WTC11 (cell line): ENCODE data around the gene UAP1L1. TPM values are rescaled to one million over a fixed set of nuclear protein-coding genes. Genes with fewer than 3 reads are reported as not detected.

ENCODE experiments used
- CBFB ChIP-seq: sonication (generic); formaldehyde crosslinking; IDR thresholded peaks from 2 replicates; pipeline ENCODE4 v1.8.1; 2022; ENCODE audit warnings: mild to moderate bottlenecking, low read depth, missing genetic modification reagents
- CREM ChIP-seq: sonication (generic); formaldehyde crosslinking; IDR thresholded peaks from 2 replicates; pipeline ENCODE4 v1.8.1; 2022; ENCODE audit warnings: mild to moderate bottlenecking, missing genetic modification reagents, moderate library complexity
- FOXJ3 ChIP-seq: sonication (generic); formaldehyde crosslinking; IDR thresholded peaks from 2 replicates; pipeline ENCODE4 v1.9.0; 2021; ENCODE audit warnings: missing genetic modification reagents, mild to moderate bottlenecking, borderline replicate concordance
- GRHL2 ChIP-seq: fragments of 250-450 bp; sonication (Bioruptor Pico); IDR thresholded peaks from 2 replicates; pipeline ENCODE4 v1.8.0; 2022; ENCODE audit warnings: mild to moderate bottlenecking, moderate library complexity; ENCODE audit not compliant: insufficient replicate concordance, severe bottlenecking
- IRF1 ChIP-seq: sonication (generic); formaldehyde crosslinking; IDR thresholded peaks from 2 replicates; pipeline ENCODE4 v1.8.0; 2023; ENCODE audit warnings: missing genetic modification reagents
- IRF2 ChIP-seq: sonication (generic); formaldehyde crosslinking; IDR thresholded peaks from 2 replicates; pipeline ENCODE4 v1.8.0; 2022; ENCODE audit warnings: low read depth, missing genetic modification reagents, borderline replicate concordance
- JAZF1 ChIP-seq: fragments of 250-450 bp; sonication (Bioruptor Pico); IDR thresholded peaks from 2 replicates; pipeline ENCODE4 v1.9.0; 2021; ENCODE audit warnings: moderate library complexity, mild to moderate bottlenecking, inconsistent platforms
- TCF7 ChIP-seq: sonication (generic); formaldehyde crosslinking; IDR thresholded peaks from 2 replicates; pipeline ENCODE4 v1.8.0; 2022; ENCODE audit warnings: mild to moderate bottlenecking, low read depth, missing genetic modification reagents, moderate library complexity
- TEAD1 ChIP-seq: sonication (generic); formaldehyde crosslinking; IDR thresholded peaks from 2 replicates; pipeline ENCODE4 v1.8.0; 2022; ENCODE audit warnings: mild to moderate bottlenecking, missing genetic modification reagents
- ZMAT4 ChIP-seq: fragments of 250-450 bp; sonication (Bioruptor Pico); IDR thresholded peaks from 2 replicates; pipeline ENCODE4 v1.9.0; 2021; ENCODE audit warnings: mild to moderate bottlenecking
- ZNF121 ChIP-seq: sonication (generic); formaldehyde crosslinking; IDR thresholded peaks from 2 replicates; pipeline ENCODE4 v1.8.0; 2023; ENCODE audit warnings: missing genetic modification reagents
- ZNF138 ChIP-seq: sonication (generic); formaldehyde crosslinking; conservative IDR thresholded peaks from 2 replicates; pipeline ENCODE4 v1.8.1; 2022; ENCODE audit warnings: mild to moderate bottlenecking, moderate library complexity, missing genetic modification reagents
- ZNF263 ChIP-seq: sonication (generic); formaldehyde crosslinking; IDR thresholded peaks from 2 replicates; pipeline ENCODE4 v1.8.1; 2022; ENCODE audit warnings: low read depth, mild to moderate bottlenecking, moderate library complexity, missing genetic modification reagents
- ZNF317 ChIP-seq: sonication (generic); formaldehyde crosslinking; IDR thresholded peaks from 2 replicates; pipeline ENCODE4 v1.8.1; 2023; ENCODE audit warnings: low read depth, mild to moderate bottlenecking, moderate library complexity, missing genetic modification reagents, borderline replicate concordance
- ZNF416 ChIP-seq: fragments of 250-450 bp; sonication (Bioruptor Pico); IDR thresholded peaks from 2 replicates; pipeline ENCODE4 v1.9.0; 2021; ENCODE audit warnings: mild to moderate bottlenecking, inconsistent platforms
- ZNF671 ChIP-seq: fragments of 250-450 bp; sonication (Bioruptor Pico); IDR thresholded peaks from 2 replicates; pipeline ENCODE4 v1.8.0; 2021; ENCODE audit warnings: mild to moderate bottlenecking
- ZSCAN18 ChIP-seq: fragments of 250-450 bp; sonication (Bioruptor Pico); IDR thresholded peaks from 2 replicates; pipeline ENCODE4 v2.1.2; 2022; ENCODE audit warnings: mild to moderate bottlenecking, moderate library complexity
- total RNA-seq: library from RNA; stranded (reverse); gene quantifications from 3 replicates; pipeline ENCODE4 v1.2.3, GENCODE V29; 2021
- TF ChIP-seq, protein P1 (sequence below): sonication (generic); formaldehyde crosslinking; IDR thresholded peaks from 2 replicates; pipeline ENCODE4 v1.8.1; 2023; ENCODE audit warnings: mild to moderate bottlenecking, missing genetic modification reagents
- TF ChIP-seq, protein P2 (sequence below): fragments of 200-600 bp; IDR thresholded peaks from 2 replicates; pipeline ENCODE4 v1.8.0; 2022; ENCODE audit warnings: antibody characterized with exemption
- TF ChIP-seq, protein P3 (sequence below): sonication (generic); formaldehyde crosslinking; conservative IDR thresholded peaks from 2 replicates; pipeline ENCODE4 v1.8.1; 2022; ENCODE audit warnings: mild to moderate bottlenecking, missing genetic modification reagents
- TF ChIP-seq, protein P4 (sequence below): sonication (generic); formaldehyde crosslinking; IDR thresholded peaks from 2 replicates; pipeline ENCODE4 v1.8.0; 2023; ENCODE audit warnings: missing genetic modification reagents, mild to moderate bottlenecking, borderline replicate concordance
- TF ChIP-seq, protein P5 (sequence below): sonication (generic); formaldehyde crosslinking; IDR thresholded peaks from 2 replicates; pipeline ENCODE4 v1.8.1; 2023; ENCODE audit warnings: mild to moderate bottlenecking, missing genetic modification reagents, moderate library complexity

Gene UAP1L1
- total RNA-seq, 1 experiment from 2014 or later: 17.7 TPM

DNA sequence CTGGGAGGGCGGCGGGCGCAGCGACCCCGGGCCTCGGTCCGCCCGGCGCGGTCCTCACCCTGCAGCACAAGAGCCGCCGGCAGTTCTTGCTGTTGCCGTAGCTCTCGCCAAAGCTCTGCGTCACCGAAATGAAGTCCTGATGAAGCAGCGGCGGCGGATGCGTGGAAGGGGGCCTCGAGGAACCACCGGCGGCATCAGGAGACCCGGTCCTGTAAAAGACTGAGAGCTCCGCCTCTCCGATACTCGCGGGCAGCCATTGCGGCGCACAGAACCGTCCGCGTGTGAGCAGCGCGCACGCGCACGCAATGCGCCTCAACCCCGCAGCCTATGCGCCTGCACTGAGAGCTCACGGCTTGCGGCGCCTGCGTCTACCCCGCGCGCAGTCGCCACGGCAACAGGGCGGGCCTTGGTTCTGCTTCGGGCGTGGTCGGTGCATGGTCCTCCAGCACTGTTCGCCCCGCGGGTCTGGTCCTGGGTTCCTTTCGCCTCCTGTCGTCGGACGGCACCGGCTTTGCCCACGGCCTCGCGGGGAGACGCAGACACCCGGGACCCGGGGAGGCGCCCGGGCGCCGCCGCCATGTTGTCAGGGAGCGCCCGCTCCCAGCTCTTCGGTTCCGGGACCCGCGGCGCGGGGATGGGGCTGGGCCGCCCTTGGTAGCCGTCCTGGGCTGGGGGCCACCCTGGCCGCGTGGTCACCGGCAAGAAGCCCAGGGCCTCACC lies 52.3 kb downstream of the UAP1L1 start (continued):
- TF ChIP-seq FOXJ3 (CRISPR knock-in tag) (no peak), IRF2 (CRISPR knock-in tag) (0 out of 2 replicates have a peak, but pooled peaks have one; percentile 49), IRF1 (peak; percentile 37; the same call in 1 of the 2 replicates), GRHL2 (CRISPR knock-in tag) (no peak), CREM (CRISPR knock-in tag) (peak; percentile 62; the same call in 1 of the 2 replicates), ZNF416 (CRISPR knock-in tag) (no peak), CBFB (no peak), ZNF671 (CRISPR knock-in tag) (no peak), ZNF138 (CRISPR knock-in tag) (no peak), TEAD1 (CRISPR knock-in tag) (peak; percentile 78), ZNF121 (CRISPR knock-in tag) (no peak), ZSCAN18 (CRISPR knock-in tag) (no peak), TCF7 (CRISPR knock-in tag) (no peak), ZNF317 (CRISPR knock-in tag) (no peak), ZNF263 (CRISPR knock-in tag) (no peak), ZMAT4 (CRISPR knock-in tag) (no peak), JAZF1 (no peak)
- TF ChIP-seq, protein P1, sequence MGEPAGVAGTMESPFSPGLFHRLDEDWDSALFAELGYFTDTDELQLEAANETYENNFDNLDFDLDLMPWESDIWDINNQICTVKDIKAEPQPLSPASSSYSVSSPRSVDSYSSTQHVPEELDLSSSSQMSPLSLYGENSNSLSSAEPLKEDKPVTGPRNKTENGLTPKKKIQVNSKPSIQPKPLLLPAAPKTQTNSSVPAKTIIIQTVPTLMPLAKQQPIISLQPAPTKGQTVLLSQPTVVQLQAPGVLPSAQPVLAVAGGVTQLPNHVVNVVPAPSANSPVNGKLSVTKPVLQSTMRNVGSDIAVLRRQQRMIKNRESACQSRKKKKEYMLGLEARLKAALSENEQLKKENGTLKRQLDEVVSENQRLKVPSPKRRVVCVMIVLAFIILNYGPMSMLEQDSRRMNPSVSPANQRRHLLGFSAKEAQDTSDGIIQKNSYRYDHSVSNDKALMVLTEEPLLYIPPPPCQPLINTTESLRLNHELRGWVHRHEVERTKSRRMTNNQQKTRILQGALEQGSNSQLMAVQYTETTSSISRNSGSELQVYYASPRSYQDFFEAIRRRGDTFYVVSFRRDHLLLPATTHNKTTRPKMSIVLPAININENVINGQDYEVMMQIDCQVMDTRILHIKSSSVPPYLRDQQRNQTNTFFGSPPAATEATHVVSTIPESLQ (CRISPR knock-in tag): no peak
- TF ChIP-seq, protein P2, sequence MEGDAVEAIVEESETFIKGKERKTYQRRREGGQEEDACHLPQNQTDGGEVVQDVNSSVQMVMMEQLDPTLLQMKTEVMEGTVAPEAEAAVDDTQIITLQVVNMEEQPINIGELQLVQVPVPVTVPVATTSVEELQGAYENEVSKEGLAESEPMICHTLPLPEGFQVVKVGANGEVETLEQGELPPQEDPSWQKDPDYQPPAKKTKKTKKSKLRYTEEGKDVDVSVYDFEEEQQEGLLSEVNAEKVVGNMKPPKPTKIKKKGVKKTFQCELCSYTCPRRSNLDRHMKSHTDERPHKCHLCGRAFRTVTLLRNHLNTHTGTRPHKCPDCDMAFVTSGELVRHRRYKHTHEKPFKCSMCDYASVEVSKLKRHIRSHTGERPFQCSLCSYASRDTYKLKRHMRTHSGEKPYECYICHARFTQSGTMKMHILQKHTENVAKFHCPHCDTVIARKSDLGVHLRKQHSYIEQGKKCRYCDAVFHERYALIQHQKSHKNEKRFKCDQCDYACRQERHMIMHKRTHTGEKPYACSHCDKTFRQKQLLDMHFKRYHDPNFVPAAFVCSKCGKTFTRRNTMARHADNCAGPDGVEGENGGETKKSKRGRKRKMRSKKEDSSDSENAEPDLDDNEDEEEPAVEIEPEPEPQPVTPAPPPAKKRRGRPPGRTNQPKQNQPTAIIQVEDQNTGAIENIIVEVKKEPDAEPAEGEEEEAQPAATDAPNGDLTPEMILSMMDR: no peak
- TF ChIP-seq, protein P3, sequence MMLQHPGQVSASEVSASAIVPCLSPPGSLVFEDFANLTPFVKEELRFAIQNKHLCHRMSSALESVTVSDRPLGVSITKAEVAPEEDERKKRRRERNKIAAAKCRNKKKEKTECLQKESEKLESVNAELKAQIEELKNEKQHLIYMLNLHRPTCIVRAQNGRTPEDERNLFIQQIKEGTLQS (CRISPR knock-in tag): no peak
- TF ChIP-seq, protein P4, sequence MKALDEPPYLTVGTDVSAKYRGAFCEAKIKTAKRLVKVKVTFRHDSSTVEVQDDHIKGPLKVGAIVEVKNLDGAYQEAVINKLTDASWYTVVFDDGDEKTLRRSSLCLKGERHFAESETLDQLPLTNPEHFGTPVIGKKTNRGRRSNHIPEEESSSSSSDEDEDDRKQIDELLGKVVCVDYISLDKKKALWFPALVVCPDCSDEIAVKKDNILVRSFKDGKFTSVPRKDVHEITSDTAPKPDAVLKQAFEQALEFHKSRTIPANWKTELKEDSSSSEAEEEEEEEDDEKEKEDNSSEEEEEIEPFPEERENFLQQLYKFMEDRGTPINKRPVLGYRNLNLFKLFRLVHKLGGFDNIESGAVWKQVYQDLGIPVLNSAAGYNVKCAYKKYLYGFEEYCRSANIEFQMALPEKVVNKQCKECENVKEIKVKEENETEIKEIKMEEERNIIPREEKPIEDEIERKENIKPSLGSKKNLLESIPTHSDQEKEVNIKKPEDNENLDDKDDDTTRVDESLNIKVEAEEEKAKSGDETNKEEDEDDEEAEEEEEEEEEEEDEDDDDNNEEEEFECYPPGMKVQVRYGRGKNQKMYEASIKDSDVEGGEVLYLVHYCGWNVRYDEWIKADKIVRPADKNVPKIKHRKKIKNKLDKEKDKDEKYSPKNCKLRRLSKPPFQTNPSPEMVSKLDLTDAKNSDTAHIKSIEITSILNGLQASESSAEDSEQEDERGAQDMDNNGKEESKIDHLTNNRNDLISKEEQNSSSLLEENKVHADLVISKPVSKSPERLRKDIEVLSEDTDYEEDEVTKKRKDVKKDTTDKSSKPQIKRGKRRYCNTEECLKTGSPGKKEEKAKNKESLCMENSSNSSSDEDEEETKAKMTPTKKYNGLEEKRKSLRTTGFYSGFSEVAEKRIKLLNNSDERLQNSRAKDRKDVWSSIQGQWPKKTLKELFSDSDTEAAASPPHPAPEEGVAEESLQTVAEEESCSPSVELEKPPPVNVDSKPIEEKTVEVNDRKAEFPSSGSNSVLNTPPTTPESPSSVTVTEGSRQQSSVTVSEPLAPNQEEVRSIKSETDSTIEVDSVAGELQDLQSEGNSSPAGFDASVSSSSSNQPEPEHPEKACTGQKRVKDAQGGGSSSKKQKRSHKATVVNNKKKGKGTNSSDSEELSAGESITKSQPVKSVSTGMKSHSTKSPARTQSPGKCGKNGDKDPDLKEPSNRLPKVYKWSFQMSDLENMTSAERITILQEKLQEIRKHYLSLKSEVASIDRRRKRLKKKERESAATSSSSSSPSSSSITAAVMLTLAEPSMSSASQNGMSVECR (CRISPR knock-in tag): peak; percentile 88; the same call in 1 of the 2 replicates
- TF ChIP-seq, protein P5, sequence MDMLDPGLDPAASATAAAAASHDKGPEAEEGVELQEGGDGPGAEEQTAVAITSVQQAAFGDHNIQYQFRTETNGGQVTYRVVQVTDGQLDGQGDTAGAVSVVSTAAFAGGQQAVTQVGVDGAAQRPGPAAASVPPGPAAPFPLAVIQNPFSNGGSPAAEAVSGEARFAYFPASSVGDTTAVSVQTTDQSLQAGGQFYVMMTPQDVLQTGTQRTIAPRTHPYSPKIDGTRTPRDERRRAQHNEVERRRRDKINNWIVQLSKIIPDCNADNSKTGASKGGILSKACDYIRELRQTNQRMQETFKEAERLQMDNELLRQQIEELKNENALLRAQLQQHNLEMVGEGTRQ (CRISPR knock-in tag): 0 out of 2 replicates have a peak, but pooled peaks have one; percentile 18
